GM13977 (cell line): ENCODE data around the gene MEP1A.
"Not testable (repeated sequence)": the region's sequence is repeated elsewhere in the genome, so short reads cannot be mapped to it uniquely, and the experiment has no call there.

Source experiments
- DNase-seq: peaks from one replicate; pipeline ENCODE4 v3.0.0; 2012; ENCODE audit warnings: low spot score
- CTCF ChIP-seq: IDR thresholded peaks from 2 replicates; pipeline ENCODE4 v1.5.1; 2012; ENCODE audit warnings: mild to moderate bottlenecking, control low read depth; ENCODE audit not compliant: insufficient read depth; ENCODE audit errors: extremely low read depth, missing control alignments
- in situ Hi-C: fragments of 300-500 bp; cut with MboI; formaldehyde crosslinking; loops from one replicate; pipeline ENCODE4 v1.12.0; 2022; ENCODE audit warnings: low sequenced_read_pairs, low pct_unique_long_range_greater_than_20kb, mixed read lengths, inconsistent platforms; ENCODE audit not compliant: unreplicated experiment

The MEP1A gene

DNA sequence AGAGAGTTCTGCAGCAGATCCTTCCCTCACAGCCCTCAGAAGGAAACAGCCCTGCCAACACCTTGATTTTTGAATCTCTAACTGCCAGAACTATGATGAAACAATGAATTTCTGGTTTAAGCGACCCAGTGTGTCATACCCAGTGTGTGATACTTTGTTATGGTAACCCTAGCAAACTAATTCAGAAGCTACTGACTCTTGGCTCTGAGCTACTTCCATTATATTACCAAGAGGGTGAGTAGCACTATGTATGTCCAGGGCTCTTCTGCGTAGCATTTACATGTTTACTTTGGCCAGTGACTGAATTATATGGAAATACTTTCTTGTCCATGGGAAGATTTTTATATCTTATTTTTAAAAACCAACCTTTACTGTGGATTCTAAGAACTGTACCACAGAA, 29.7 kb upstream of the MEP1A start:
- no peak for DNase-seq
- in situ Hi-C loops: no loop called here
- no peak for TF ChIP-seq CTCF

DNA sequence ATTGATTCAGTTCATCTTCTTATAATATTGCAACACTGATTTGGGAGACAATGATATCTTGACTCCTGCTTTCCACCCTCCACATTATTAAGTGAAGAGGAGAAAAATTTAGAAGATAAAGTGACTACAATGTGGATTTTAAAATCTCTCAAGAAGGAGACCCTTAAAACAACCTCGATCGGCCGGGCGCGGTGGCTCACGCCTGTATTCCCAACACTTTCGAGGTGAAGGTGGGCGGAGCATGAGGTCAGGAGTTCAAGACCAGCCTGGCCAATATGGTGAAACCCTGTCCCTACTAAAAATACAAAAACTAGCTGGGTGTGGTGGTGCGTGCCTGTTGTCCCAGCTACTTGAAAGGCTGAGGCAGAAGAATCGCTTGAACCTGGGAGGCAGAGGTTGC, 28.9 kb upstream of the MEP1A start:
- in situ Hi-C loops, DNase-seq: not testable (repeated sequence)

- DNase-seq: no peak
- in situ Hi-C loops: no loop called here
- TF ChIP-seq CTCF: no peak
Observed at GRCh38 chr6:46764961-46765360, 28.2 kb upstream of the MEP1A start.

DNA sequence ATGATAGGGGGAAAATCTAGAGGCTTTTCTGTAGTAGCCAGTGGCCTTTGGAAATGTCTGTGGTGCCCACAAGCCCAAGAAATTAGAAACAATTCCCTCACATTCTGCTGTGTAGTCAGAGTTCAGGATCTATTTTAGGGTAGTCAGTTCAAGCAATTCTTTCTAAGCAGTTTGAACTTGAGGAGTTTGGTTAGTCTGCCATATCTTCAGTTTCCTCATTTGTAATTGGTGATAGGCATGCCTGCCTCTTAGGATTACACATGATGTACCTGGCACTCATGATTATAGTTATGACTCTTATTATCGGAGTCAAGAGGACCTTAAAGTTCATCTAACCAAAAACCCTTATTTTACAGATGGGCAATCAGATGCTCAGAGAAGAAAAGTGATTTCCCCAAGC, 21.2 kb upstream of the MEP1A start:
- no peak for TF ChIP-seq CTCF
- in situ Hi-C loops: no loop called here
- DNase-seq: no peak

GRCh38 chr6:46772762-46773161, 20.4 kb upstream of the MEP1A start:
- in situ Hi-C loops: no loop called here
- no peak for TF ChIP-seq CTCF
- peak; percentile 8 for DNase-seq

- TF ChIP-seq CTCF: no peak
- no peak for DNase-seq
- in situ Hi-C loops: no loop called here
Observed at GRCh38 chr6:46773201-46773855, 19.9 kb upstream of the MEP1A start.

DNA sequence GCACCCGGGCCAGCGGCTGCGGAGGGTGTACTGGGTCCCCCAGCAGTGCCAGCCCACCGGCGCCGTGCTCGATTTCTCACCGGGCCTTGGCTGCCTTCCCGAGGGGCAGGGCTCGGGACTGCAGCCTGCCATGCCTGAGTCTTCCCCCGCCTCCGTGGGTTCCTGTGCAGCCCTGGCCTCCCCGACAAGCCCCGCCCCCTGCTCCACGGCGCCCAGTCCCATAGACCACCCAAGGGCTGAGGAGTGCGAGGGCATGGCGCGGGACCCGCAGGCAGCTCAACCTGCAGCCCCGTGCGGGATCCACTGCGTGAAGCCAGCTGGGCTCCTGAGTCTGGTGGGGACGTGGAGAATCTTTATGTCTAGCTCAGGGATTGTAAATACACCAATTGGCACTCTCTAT, 18.5 kb upstream of the MEP1A start:
- DNase-seq, in situ Hi-C loops: not testable (repeated sequence)
